CD4-positive, CD25-positive, alpha-beta regulatory T cell (primary cell): ENCODE results near the gene CCSER1. TPM values are rescaled to one million over a fixed set of nuclear protein-coding genes. Genes with fewer than 3 reads are reported as not detected.

Source experiments
- ATAC-seq, 2 donors: fragments of 150-1000 bp; cut with Tn5 transposase; one replicate each; pipeline ENCODE4 v1.10.0; 2021; ENCODE audit warnings: low read depth in 2 of 2, moderate number of reproducible peaks in 2 of 2, moderate library complexity in 1 of 2
- DNase-seq, 3 donors: peaks; one replicate each; pipeline versions ENCODE4 v3.0.0 to v3.0.0-alpha.2; 2012 to 2022; ENCODE audit warnings: mixed read lengths in 1 of 3
- H3K27ac ChIP-seq: one replicate; pipeline ENCODE4 v1.7.0; 2013; ENCODE audit warnings: mild to moderate bottlenecking, low read length; ENCODE audit not compliant: insufficient read depth, poor library complexity, severe bottlenecking
- H3K27me3 ChIP-seq: one replicate; pipeline ENCODE4 v1.7.0; 2013; ENCODE audit warnings: low read length; ENCODE audit not compliant: control insufficient read depth, insufficient read depth
- H3K36me3 ChIP-seq: one replicate; pipeline ENCODE4 v1.7.0; 2013; ENCODE audit warnings: mild to moderate bottlenecking, low read length, moderate library complexity; ENCODE audit not compliant: control insufficient read depth, insufficient read depth
- H3K4me1 ChIP-seq: 2 replicates; pipeline ENCODE4 v1.7.0; 2013; ENCODE audit warnings: mild to moderate bottlenecking, low read length; ENCODE audit not compliant: insufficient read depth, control insufficient read depth, poor library complexity, severe bottlenecking
- H3K4me3 ChIP-seq: one replicate; pipeline ENCODE4 v1.7.0; 2013; ENCODE audit warnings: low read depth, mild to moderate bottlenecking, low read length, moderate library complexity
- H3K9me3 ChIP-seq, 2 experiments: 1 replicate in 1 of 2; 2 replicates in 1 of 2; pipeline ENCODE4 v1.7.0; 2013; ENCODE audit warnings: low read length in 2 of 2, mild to moderate bottlenecking in 1 of 2, moderate library complexity in 1 of 2; ENCODE audit not compliant: control insufficient read depth in 2 of 2
- H3K27ac Mint-ChIP-seq, 3 donors: one replicate each; pipeline ENCODE4 v1.8.0; 2020 to 2022; ENCODE audit warnings: mild to moderate bottlenecking in 3 of 3, mixed read lengths in 3 of 3, moderate library complexity in 2 of 3
- H3K27me3 Mint-ChIP-seq: one replicate; pipeline ENCODE4 v1.8.0; 2022; ENCODE audit warnings: mild to moderate bottlenecking, mixed read lengths
- H3K36me3 Mint-ChIP-seq: one replicate; pipeline ENCODE4 v1.8.0; 2020; ENCODE audit warnings: mixed read lengths
- H3K4me1 Mint-ChIP-seq, 4 donors: one replicate each; pipeline ENCODE4 v1.8.0; 2020 to 2022; ENCODE audit warnings: mixed read lengths in 4 of 4, mild to moderate bottlenecking in 1 of 4
- H3K4me3 Mint-ChIP-seq, 4 donors: one replicate each; pipeline ENCODE4 v1.8.0; 2020 to 2022; ENCODE audit warnings: mild to moderate bottlenecking in 4 of 4, mixed read lengths in 4 of 4, moderate library complexity in 3 of 4
- H3K9me3 Mint-ChIP-seq, 7 donors: one replicate each; pipeline ENCODE4 v1.8.0; 2020 to 2022; ENCODE audit warnings: mixed read lengths in 7 of 7, mild to moderate bottlenecking in 3 of 7, moderate library complexity in 2 of 7
- polyA plus RNA-seq, 4 donors: library from polyadenylated mRNA; unstranded; fragments of 300-500 nt; fragmentation: Illumina TruSeq; gene quantifications; one replicate each; pipeline ENCODE4 v1.2.3, GENCODE V29; 2021
- total RNA-seq: library from RNA; stranded (reverse); gene quantifications from one replicate; pipeline ENCODE4 v1.2.3, GENCODE V29; 2022

The CCSER1 gene
- total and polyA plus RNA-seq, 5 donors from 2014 or later = 0.20 to 0.60 TPM; not detected in 3

DNA sequence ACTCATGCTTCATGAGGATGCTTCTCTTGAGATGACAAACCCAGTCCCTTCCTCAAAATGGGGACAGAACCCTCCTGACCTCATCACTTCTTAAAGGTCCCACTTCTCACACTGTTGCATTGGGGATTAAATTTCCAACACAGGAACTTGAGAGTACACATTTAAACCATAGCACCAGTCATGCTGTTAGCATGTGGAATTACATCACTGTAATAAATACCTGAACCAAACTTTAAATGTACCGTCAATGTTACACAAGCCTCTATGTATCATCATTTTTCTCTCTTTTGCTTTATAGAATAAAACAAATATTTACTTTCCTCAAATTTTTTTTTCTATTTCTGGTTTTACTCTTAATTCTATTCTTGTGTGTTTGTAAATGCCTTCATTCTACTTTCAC lies 448.2 kb downstream of the CCSER1 start:
- Histone ChIP-seq H3K9me3 (peaks cover 0 to 3% of the 10 kb centered on the region in 2 experiments), H3K36me3 (no peaks in the 10 kb centered on the region), H3K27ac (no peak overlapping the region), H3K4me3 (no peak overlapping the region), H3K27me3 (no peaks in the 10 kb centered on the region), H3K4me1 (no peaks in the 10 kb centered on the region)
- Mint-ChIP-seq H3K4me3 (no peak overlapping the region), H3K4me1 (no peaks in the 10 kb centered on the region), H3K36me3 (no peaks in the 10 kb centered on the region), H3K27me3 (no peaks in the 10 kb centered on the region), H3K27ac (no peak overlapping the region), H3K9me3 (peaks cover 0 to 7% (median 2%) of the 10 kb centered on the region in 7 donors)
- ATAC-seq = no peak
- no peak for DNase-seq

DNA sequence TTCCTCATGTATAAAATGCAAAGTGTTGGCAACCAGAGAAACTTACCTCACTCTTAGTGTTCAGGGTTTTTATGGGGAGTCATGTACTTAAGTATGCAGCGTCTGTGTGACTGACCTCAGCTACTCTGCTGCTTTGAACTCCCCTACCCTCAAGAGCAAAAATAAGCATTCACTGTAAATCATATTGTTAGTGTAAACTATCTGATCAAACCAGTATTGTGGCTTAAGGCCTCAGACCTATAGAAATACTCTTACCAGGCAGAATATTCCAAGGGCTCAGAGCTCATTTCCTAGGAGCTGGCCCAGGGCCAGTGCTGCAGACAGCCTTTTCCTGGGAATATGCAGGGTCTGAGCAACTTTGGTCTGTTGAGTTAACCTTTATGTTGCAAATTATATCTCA lies 453.1 kb downstream of the CCSER1 start:
- no peaks in the 10 kb centered on the region for H3K27me3 Mint-ChIP-seq
- H3K27me3 ChIP-seq = no peaks in the 10 kb centered on the region
- H3K9me3 ChIP-seq = no peaks in the 10 kb centered on the region
- no peaks in the 10 kb centered on the region for H3K36me3 Mint-ChIP-seq
- no peak overlapping the region for H3K27ac Mint-ChIP-seq
- DNase-seq (no peak), ATAC-seq (no peak)
- no peaks in the 10 kb centered on the region for H3K36me3 ChIP-seq
- peaks cover 0 to 7% (median 3%) of the 10 kb centered on the region in 7 donors for H3K9me3 Mint-ChIP-seq
- H3K4me1 ChIP-seq = no peaks in the 10 kb centered on the region
- H3K4me3 ChIP-seq = no peak overlapping the region
- H3K4me1 Mint-ChIP-seq = no peaks in the 10 kb centered on the region
- H3K4me3 Mint-ChIP-seq = no peak overlapping the region
- no peak overlapping the region for H3K27ac ChIP-seq

DNA sequence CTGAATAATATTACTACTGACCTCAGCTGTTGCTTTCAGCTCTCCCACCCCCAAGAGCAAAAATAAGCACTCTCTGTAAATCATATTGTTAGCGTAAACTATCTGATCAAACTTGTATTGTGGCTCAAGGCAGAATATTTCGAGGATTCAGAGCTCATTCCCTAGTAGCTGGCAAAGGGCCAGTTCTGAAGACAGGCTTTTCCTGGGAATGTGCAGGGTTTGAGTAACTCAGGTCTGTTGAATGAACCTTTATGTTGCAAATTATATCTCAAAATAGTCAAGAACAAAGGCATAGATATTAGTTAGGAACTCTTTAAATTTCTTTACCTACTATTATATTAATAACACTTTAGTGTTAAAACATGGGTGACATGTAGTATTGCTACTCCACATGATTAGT lies 454.9 kb downstream of the CCSER1 start:
- H3K27ac Mint-ChIP-seq = no peak overlapping the region
- DNase-seq (no peak), ATAC-seq (no peak)
- Histone ChIP-seq H3K36me3 (no peaks in the 10 kb centered on the region), H3K9me3 (no peaks in the 10 kb centered on the region), H3K4me3 (no peak overlapping the region), H3K27me3 (no peaks in the 10 kb centered on the region), H3K4me1 (no peaks in the 10 kb centered on the region), H3K27ac (no peak overlapping the region)
- H3K27me3 Mint-ChIP-seq = no peaks in the 10 kb centered on the region
- H3K4me1 Mint-ChIP-seq = no peaks in the 10 kb centered on the region
- peaks cover 0 to 5% (median 2%) of the 10 kb centered on the region in 7 donors for H3K9me3 Mint-ChIP-seq
- H3K36me3 Mint-ChIP-seq = no peaks in the 10 kb centered on the region
- no peak overlapping the region for H3K4me3 Mint-ChIP-seq

DNA sequence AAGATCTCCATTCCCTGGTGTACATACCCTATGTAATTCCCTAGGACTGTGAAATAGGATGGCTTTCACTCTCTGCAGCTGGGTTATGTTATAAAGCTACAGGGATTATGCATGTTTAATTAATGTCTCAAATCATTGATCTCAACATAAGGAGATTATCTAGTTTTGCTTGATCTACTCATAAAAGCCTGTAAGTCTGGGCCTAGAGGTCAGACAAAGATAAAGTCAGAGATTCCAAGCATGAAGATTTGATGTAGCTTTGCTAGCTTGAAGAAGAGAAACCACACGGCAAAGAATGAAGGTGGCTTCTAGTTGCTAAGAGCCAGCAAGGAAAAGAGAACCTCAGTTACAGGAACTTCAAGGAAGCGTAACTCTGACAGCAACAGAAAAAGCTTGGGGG lies 456.9 kb downstream of the CCSER1 start:
- H3K4me1 ChIP-seq = no peaks in the 10 kb centered on the region
- no peaks in the 10 kb centered on the region for H3K9me3 ChIP-seq
- no peak for DNase-seq
- no peak for ATAC-seq
- H3K4me3 ChIP-seq = no peak overlapping the region
- Mint-ChIP-seq H3K4me1 (no peaks in the 10 kb centered on the region), H3K36me3 (no peaks in the 10 kb centered on the region), H3K27me3 (no peaks in the 10 kb centered on the region), H3K27ac (no peak overlapping the region), H3K9me3 (peaks cover 2 to 8% (median 2%) of the 10 kb centered on the region in 7 donors), H3K4me3 (no peak overlapping the region)
- no peaks in the 10 kb centered on the region for H3K36me3 ChIP-seq
- H3K27ac ChIP-seq = no peak overlapping the region
- no peaks in the 10 kb centered on the region for H3K27me3 ChIP-seq

DNA sequence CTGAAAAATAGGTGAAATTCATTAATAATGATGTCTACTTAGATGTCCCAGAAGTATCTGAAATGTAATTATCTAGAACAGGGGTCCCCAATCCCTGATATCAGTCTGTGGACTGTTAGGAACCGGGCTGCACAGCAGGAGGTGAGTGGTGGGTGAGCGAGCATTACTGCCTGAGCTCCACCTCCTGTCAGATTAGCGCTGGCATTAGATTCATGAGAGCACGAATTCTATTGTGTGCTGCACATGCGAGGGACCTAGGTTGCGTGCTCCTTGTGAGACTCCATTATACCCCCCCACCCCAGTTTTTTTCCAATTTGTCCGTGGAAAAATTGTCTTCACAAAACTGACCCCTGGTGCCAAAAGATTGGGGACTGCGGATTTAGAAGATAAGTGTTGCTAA lies 458.8 kb downstream of the CCSER1 start:
- Mint-ChIP-seq H3K27ac (no peak overlapping the region), H3K36me3 (no peaks in the 10 kb centered on the region), H3K27me3 (no peaks in the 10 kb centered on the region), H3K9me3 (peaks cover 2 to 10% (median 7%) of the 10 kb centered on the region in 7 donors), H3K4me1 (no peaks in the 10 kb centered on the region), H3K4me3 (no peak overlapping the region)
- H3K27me3 ChIP-seq = no peaks in the 10 kb centered on the region
- H3K4me3 ChIP-seq = no peak overlapping the region
- no peak overlapping the region for H3K27ac ChIP-seq
- ATAC-seq (no peak), DNase-seq (no peak)
- H3K36me3 ChIP-seq = no peaks in the 10 kb centered on the region
- H3K4me1 ChIP-seq = no peaks in the 10 kb centered on the region
- H3K9me3 ChIP-seq = no peaks in the 10 kb centered on the region

DNA sequence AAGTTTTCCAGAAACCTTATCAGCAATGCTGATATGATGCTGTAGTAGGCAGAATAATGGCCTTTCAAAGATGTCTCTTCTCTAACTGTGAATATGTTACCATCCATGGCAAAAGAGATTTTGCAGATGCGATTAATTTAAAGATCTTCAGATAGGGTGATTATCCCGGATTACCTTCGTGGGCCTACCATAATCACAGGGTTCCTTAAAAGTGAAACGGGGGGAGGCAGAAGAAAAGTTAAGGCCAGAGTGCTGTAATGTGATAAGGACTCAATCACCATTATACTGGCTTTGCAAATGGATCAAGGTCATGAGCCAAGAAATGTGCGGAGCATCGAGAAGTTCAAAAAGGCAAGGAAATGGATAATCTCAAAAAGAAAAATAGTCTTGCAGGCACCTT lies 459.6 kb downstream of the CCSER1 start:
- H3K4me1 Mint-ChIP-seq = no peaks in the 10 kb centered on the region
- DNase-seq = no peak
- no peaks in the 10 kb centered on the region for H3K36me3 ChIP-seq
- H3K27me3 Mint-ChIP-seq = no peaks in the 10 kb centered on the region
- H3K4me3 Mint-ChIP-seq = no peak overlapping the region
- no peaks in the 10 kb centered on the region for H3K27me3 ChIP-seq
- H3K36me3 Mint-ChIP-seq = no peaks in the 10 kb centered on the region
- H3K9me3 Mint-ChIP-seq = peaks cover 0 to 16% (median 10%) of the 10 kb centered on the region in 7 donors
- no peak overlapping the region for H3K27ac Mint-ChIP-seq
- ATAC-seq = no peak
- no peak overlapping the region for H3K27ac ChIP-seq
- H3K4me3 ChIP-seq = no peak overlapping the region
- no peaks in the 10 kb centered on the region for H3K9me3 ChIP-seq
- no peaks in the 10 kb centered on the region for H3K4me1 ChIP-seq

DNA sequence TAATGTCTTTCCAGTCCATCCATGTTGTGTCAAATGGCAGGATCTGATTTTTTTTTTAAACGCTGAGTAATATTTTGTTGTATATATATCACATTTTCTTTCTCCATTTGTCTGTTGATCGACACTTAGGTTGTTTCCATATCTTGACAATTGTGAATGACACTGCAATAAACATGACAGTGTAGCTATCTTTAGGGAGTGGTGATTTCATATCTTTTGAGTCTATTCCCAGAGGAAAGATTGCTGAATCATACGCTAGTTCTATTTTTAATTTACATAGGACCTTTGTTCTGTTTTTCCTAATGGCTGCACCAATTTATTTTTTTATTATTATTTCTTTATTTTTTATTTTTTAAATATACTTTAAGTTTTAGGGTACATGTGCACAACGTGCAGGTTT lies 470.7 kb downstream of the CCSER1 start:
- Mint-ChIP-seq H3K36me3 (no peaks in the 10 kb centered on the region), H3K27me3 (no peaks in the 10 kb centered on the region), H3K4me1 (no peaks in the 10 kb centered on the region), H3K9me3 (peaks cover 0 to 6% (median 2%) of the 10 kb centered on the region in 7 donors), H3K27ac (no peak overlapping the region), H3K4me3 (no peak overlapping the region)
- no peak overlapping the region for H3K27ac ChIP-seq
- H3K27me3 ChIP-seq = no peaks in the 10 kb centered on the region
- no peak overlapping the region for H3K4me3 ChIP-seq
- DNase-seq = no peak
- no peak for ATAC-seq
- H3K9me3 ChIP-seq = no peaks in the 10 kb centered on the region
- no peaks in the 10 kb centered on the region for H3K36me3 ChIP-seq
- no peaks in the 10 kb centered on the region for H3K4me1 ChIP-seq

DNA sequence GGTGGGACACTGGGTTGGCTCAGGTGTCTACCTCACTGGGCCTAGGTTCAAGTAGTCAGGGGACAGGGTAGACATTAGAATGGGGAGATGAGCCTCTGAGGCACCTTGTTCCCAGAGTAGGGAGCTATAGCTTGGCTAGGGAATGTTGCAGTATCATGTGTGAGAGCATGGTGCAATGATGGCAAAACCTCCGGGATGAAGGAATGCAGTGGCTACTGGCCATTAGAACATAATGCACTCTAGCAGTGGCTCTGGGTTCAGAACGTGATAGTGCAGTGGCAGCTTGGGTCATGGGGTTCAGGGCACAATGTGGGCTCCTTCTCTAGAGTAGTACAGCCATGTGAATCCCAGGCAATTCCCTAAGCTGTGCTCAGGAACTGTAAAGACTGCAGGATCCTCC lies 471.5 kb downstream of the CCSER1 start:
- Histone ChIP-seq H3K36me3 (no peaks in the 10 kb centered on the region), H3K4me3 (no peak overlapping the region), H3K27ac (no peak overlapping the region), H3K4me1 (no peaks in the 10 kb centered on the region), H3K9me3 (no peaks in the 10 kb centered on the region), H3K27me3 (no peaks in the 10 kb centered on the region)
- H3K36me3 Mint-ChIP-seq = no peaks in the 10 kb centered on the region
- peaks cover 0 to 6% (median 3%) of the 10 kb centered on the region in 7 donors for H3K9me3 Mint-ChIP-seq
- ATAC-seq (no peak), DNase-seq (no peak)
- no peaks in the 10 kb centered on the region for H3K4me1 Mint-ChIP-seq
- H3K27ac Mint-ChIP-seq = no peak overlapping the region
- no peaks in the 10 kb centered on the region for H3K27me3 Mint-ChIP-seq
- no peak overlapping the region for H3K4me3 Mint-ChIP-seq
